HG02763 (cell line): ENCODE results near the gene AGBL4.
"Not testable (repeated sequence)": the region's sequence is repeated elsewhere in the genome, so short reads cannot be mapped to it uniquely, and the experiment has no call there.

ENCODE experiments used
- ATAC-seq: cut with Tn5 transposase; IDR thresholded peaks from one replicate; pipeline ENCODE4 v1.9.1; 2021; ENCODE audit warnings: mild to moderate bottlenecking, moderate library complexity; ENCODE audit not compliant: unreplicated experiment

AGBL4 gene

GRCh38 chr1:50023292-50024159 is at the start of gene AGBL4:
Gene AGBL4 (minus strand): TSS chr1:50023954.
- no peak for ATAC-seq

- no peak for ATAC-seq
These were observed 43.1 kb upstream of the AGBL4 start for GRCh38 chr1:50066806-50067205.

- ATAC-seq: no peak
These were observed 36.5 kb upstream of the AGBL4 start for GRCh38 chr1:50060279-50060678.

GRCh38 chr1:50048791-50049190 is 25.0 kb upstream of the AGBL4 start:
- no peak for ATAC-seq

- ATAC-seq: no peak
These were observed 24.4 kb upstream of the AGBL4 start for GRCh38 chr1:50047916-50048694.

GRCh38 chr1:50038237-50038809 is 14.6 kb upstream of the AGBL4 start:
- ATAC-seq: no peak

GRCh38 chr1:50027794-50028193 is 4.0 kb upstream of the AGBL4 start:
- no peak for ATAC-seq

- no peak for ATAC-seq
These were observed 28.0 kb downstream of the AGBL4 start for GRCh38 chr1:49995734-49996133.

GRCh38 chr1:49971088-49971487 is 52.7 kb downstream of the AGBL4 start:
- ATAC-seq: no peak

GRCh38 chr1:49951385-49951784 is 72.4 kb downstream of the AGBL4 start:
- no peak for ATAC-seq

GRCh38 chr1:49915301-49915700 is 108.5 kb downstream of the AGBL4 start:
- ATAC-seq: not testable (repeated sequence)

- ATAC-seq: no peak
These were observed 117.4 kb downstream of the AGBL4 start for GRCh38 chr1:49906365-49906764.

- no peak for ATAC-seq
These were observed 159.2 kb downstream of the AGBL4 start for GRCh38 chr1:49864581-49864980.

GRCh38 chr1:49854741-49855140 is 169.0 kb downstream of the AGBL4 start:
- no peak for ATAC-seq

- ATAC-seq: no peak
These were observed 181.2 kb downstream of the AGBL4 start for GRCh38 chr1:49842596-49842995.

- ATAC-seq: no peak
These were observed 182.0 kb downstream of the AGBL4 start for GRCh38 chr1:49841767-49842166.

- no peak for ATAC-seq
These were observed 199.5 kb downstream of the AGBL4 start for GRCh38 chr1:49824261-49824660.

- ATAC-seq: no peak
These were observed 206.1 kb downstream of the AGBL4 start for GRCh38 chr1:49817681-49818080.

GRCh38 chr1:49787013-49787412 is 236.7 kb downstream of the AGBL4 start:
- ATAC-seq: not testable (repeated sequence)

GRCh38 chr1:49765034-49765433 is 258.7 kb downstream of the AGBL4 start:
- ATAC-seq: no peak

- ATAC-seq: not testable (repeated sequence)
These were observed 285.6 kb downstream of the AGBL4 start for GRCh38 chr1:49738118-49738517.

- no peak for ATAC-seq
These were observed 295.4 kb downstream of the AGBL4 start for GRCh38 chr1:49728377-49728776.
